ENCODE measurements around the gene COMMD7. TPM values are rescaled to one million over a fixed set of nuclear protein-coding genes. Genes with fewer than 3 reads are reported as not detected.
"Not testable (repeated sequence)": the region's sequence is repeated elsewhere in the genome, so short reads cannot be mapped to it uniquely, and the experiment has no call there.

Gene COMMD7
- total RNA-seq, 1 donor from 2014 or later: 48.6 TPM

DNA sequence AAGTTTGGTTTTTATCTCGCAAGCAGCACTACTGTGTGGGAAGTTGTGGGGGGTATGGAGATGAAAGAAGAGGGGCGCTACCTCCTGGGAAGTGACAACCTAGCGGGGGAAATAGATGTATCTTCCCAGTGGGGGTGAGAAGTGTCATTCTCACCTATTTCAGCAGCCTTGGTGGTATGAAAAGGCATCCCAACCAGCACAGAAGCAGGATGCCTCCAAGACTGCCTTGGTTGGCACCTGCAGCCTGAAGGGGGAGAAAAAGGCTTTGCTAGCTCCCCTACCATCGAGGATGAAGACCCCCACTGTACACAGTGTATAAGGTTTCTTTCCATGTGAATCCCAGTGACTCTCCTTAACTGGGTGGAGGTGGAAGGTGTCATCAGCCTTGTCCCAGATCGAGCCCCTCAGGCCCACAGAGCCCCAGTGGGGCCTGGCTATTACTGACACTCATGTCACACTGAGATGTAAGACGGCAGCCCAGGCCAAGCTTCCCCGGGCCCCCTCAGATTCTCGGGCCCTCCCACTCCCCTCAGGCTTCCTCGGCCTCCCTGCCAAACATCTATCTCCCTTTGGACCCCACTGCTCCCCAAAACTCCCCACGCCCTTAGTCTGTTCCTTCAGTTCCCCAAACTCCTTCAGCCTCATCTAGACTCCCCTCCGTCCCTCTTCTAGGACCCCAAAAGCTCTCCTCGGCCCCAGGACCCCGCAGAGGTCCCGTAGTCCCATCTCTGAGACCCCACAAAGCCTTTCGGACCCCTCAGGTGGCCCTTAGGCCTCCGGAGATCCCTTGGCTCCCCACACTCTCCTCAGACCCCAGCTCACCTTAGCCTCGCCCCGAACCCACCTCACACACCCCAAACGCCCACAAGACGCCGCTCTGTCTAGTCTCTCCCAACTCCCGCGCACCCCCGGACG lies 688 bp downstream of the COMMD7 start:
- peak; percentile 49 for ATAC-seq
- intact Hi-C loops (cut with DNase I): loop anchor here (5.0 kb wide), 1 partner anchor 40 kb away; no protein-coding TSS in a partner anchor
- no peak for DNase-seq (ENCODE audit: missing footprints)

- ATAC-seq (no peak), DNase-seq (ENCODE audit: missing footprints) (no peak)
- intact Hi-C loops (cut with DNase I): loop anchor here (5.0 kb wide), 1 partner anchor 39 kb away; no protein-coding TSS in a partner anchor
Observed at GRCh38 chr20:32741151-32741550, 2.1 kb downstream of the COMMD7 start.

GRCh38 chr20:32737371-32738223 lies 5.7 kb downstream of the COMMD7 start:
- intact Hi-C loops (cut with DNase I): no loop called here
- DNase-seq (ENCODE audit: missing footprints) (no peak), ATAC-seq (no peak)

DNA sequence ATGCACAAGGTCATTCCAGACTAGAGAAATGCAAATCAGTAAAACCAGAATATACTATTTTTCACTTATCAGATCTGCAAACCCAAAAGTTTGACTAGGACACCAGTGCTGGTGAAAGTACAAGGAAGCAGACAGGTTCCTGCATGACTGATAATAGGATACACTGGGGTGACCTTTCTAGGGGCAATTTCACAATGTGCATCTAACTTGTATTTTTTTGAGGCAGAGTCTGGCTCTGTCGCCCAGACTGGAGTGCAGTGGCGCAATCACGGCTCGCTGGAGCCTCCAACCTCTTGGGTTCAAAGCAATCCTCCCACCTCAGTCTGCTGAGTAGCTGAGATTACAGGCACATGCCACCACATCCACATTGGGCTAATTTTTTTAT lies 11.4 kb downstream of the COMMD7 start:
- intact Hi-C loops (cut with DNase I): no loop called here
- no peak for DNase-seq (ENCODE audit: missing footprints)
- ATAC-seq: no peak

DNA sequence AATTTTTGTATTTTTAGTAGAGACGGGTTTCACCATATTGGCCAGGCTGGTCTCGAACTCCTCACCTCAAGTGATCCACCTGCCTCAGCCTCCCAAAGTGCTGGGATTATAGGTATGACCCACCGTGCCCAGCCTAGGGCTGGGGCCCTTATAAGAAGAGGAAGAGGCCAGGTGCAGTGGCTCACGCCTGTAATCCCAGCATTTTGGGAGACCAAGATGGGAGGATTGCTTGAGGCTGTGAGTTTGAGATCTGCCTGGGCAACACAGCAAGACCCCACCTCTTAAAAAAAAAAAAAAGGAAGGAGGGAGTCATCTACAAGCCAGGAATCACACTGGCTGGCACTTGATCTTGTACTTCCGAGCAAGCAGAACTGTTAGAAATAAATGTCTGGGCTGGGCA lies 13.9 kb downstream of the COMMD7 start:
- DNase-seq (ENCODE audit: missing footprints); ATAC-seq; intact Hi-C loops (cut with DNase I): not testable (repeated sequence)

- intact Hi-C loops (cut with DNase I); ATAC-seq; DNase-seq (ENCODE audit: missing footprints): not testable (repeated sequence)
Observed at GRCh38 chr20:32728435-32728834, 14.8 kb downstream of the COMMD7 start.

DNA sequence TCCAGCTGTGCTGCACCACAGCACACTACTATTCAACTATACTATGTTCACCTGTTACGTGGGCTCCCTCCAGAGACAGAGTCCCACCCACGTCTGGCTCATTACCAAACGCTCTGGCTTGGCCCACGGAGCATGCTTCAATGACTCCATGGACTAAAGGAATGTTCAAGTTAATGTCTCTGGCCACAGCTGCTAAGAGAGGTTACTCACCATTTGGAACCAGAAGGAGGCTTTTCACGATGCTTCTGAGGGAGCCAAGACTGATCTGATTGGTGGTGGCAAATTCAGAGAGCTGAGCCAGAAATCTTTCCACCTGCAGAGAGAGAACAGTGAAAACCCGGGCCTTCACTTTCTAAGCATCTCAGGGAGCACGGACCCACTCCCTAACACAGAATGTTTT lies 15.6 kb downstream of the COMMD7 start:
- DNase-seq (ENCODE audit: missing footprints) (no peak), ATAC-seq (no peak)
- intact Hi-C loops (cut with DNase I): no loop called here

DNA sequence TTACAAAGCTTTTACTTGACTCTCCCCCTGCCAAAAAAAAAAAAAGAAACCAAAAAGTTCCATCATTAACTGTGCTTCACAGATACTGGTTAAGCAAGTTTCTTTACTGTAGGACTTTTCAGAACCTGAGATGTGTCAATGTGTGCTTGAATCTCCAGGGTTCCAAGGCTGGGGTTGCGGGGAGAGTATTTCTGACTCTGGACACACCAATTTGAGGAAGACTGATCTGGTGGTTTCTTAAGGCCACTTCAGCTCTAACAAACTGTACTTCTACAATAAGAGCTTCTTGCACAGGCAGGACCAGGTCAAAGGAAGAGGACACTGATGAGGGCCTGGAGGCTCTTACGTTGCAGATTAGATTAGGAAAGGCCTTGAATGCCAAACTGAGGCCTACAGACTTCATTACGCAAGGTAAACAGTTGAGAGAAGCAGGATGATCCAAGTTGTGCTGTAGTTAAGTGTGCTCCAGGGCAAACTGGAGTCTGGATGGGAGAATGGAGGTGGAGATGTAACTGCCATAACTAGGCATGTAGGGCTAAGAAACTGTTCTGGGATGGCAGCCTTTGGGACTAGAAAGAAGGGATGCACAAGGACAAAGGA lies 24.4 kb downstream of the COMMD7 start:
- no peak for ATAC-seq
- DNase-seq (ENCODE audit: missing footprints): no peak
- intact Hi-C loops (cut with DNase I): no loop called here

DNA sequence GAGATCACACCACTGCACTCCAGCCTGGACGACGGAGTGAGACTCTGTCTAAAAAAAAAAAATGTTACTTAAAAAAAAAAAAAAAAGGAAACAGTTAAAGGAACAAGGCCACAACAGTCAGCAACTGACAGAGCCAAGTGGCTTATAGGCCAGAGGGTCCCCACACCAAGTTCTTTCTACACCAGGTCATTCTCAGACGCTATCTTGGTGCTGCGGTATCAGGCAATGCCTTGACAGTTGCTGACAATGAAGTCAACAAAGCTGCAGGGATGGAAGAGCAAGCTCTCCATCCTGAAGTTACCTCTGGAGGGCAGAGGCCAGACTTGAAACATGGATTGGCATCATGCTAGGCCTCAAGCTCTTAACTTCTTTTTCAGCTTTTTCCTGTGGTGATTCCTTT lies 31.9 kb downstream of the COMMD7 start:
- DNase-seq (ENCODE audit: missing footprints) (no peak), ATAC-seq (no peak)
- intact Hi-C loops (cut with DNase I): no loop called here

DNA sequence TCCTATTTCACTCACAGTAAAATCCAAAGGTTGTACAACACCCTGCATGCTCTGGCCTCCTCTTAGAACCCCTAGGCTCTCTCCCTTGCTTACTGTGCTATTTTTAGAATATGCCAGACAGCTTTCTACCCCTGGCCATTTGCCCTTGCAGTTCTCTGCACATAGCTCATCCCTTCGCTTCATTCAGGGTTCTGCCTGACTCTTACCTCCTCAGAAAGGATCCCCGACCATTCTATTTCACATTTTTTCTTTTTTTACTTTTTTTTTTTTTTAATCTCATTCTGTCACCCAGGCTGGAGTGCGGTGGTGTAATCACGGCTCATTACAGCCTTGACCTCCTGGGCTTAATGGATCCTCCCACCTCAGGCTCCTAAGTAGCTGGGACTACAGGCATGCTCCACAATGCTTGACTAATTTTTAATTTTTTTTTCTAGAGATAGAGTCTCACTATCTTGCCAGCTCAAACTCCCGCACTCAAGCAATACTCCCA lies 33.6 kb downstream of the COMMD7 start:
- intact Hi-C loops (cut with DNase I): no loop called here
- DNase-seq (ENCODE audit: missing footprints) (no peak), ATAC-seq (peak; percentile 78)

GRCh38 chr20:32709029-32709631 lies 34.1 kb downstream of the COMMD7 start:
- DNase-seq (ENCODE audit: missing footprints); intact Hi-C loops (cut with DNase I): not testable (repeated sequence)
- peak; percentile 13 for ATAC-seq

GRCh38 chr20:32707691-32708581 lies 35.3 kb downstream of the COMMD7 start:
- ATAC-seq: no peak
- intact Hi-C loops (cut with DNase I): no loop called here
- DNase-seq (ENCODE audit: missing footprints): no peak

DNA sequence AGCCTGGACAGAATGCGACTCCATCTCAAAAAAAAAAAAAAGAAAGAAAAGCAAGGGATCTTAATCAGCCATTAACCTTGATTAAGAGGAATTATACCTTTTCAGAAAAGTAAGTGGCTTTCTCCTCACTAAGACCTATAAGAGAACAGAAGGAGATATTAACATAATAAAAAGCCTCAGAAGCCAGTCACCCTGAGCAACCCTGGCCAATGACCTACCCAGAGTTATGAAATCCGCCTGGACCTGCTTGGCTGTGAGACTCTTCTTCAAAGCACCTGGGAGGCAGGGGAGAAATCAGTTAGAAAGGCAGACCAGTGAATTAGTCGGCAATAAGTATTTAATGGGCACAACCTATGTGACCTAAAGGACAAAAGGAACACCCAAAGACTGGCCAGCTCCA lies 36.8 kb downstream of the COMMD7 start:
- DNase-seq (ENCODE audit: missing footprints) (no peak), ATAC-seq (no peak)
- intact Hi-C loops (cut with DNase I): no loop called here

DNA sequence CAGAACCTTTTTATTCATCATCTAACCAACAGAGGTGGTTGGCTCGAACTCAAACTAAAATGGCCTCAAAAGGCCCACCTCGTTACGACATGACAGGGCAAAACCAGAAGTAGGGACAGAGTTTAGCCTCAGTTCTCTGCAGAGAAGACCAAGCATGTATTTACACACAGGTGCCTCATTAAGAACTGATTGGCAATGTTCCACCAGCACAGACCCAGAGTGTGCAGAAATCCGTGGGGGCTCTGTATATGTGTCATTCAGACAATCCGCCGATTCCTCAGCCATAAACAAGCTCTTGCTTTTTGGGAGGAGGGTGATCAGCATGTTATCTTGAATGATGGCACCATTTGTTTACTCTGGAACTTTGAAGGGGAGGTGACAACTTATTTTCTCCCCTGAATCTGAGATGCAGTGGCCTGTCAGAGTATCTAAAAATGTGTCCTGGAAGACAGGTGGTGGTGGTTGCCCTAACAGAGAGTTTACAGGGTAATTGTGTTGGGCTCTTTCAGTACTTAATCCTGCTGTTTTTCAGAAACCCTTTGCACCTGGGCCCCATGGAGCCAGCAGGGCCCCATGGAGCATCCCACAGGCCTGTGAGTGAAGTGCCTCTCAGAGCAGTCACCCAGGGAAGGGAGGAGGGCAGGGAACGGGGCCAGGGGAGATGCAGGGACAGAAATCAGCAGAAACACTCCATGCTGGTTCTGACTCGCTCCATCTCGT lies 40.4 kb downstream of the COMMD7 start:
- ATAC-seq: no peak
- DNase-seq (ENCODE audit: missing footprints): no peak
- intact Hi-C loops (cut with DNase I): loop anchor here (5.0 kb wide), 1 partner anchor 39 kb away; the partner anchor contains the start of gene COMMD7

GRCh38 chr20:32697608-32698007 lies 45.7 kb downstream of the COMMD7 start:
- DNase-seq (ENCODE audit: missing footprints) (no peak), ATAC-seq (no peak)
- intact Hi-C loops (cut with DNase I): no loop called here

DNA sequence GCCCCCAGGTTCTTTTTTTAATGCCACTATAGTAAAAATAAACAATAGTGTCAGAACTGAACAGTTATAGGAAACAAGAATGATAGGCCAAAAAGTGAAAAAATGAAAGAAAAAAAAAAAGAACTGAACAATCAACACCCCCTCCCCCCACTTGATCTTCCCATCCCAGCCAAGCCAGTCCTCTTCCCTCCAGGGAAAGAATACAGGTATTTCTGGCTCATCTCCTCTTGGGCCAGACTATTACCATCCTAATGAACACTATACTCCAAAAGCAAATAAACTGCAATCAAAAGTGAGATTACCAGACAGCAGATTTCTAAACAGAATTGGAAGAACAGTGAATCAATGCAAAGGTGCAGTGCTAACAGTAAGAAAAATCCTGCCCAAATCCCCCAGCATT lies 48.2 kb downstream of the COMMD7 start:
- intact Hi-C loops (cut with DNase I): no loop called here
- ATAC-seq: no peak
- DNase-seq (ENCODE audit: missing footprints): no peak

DNA sequence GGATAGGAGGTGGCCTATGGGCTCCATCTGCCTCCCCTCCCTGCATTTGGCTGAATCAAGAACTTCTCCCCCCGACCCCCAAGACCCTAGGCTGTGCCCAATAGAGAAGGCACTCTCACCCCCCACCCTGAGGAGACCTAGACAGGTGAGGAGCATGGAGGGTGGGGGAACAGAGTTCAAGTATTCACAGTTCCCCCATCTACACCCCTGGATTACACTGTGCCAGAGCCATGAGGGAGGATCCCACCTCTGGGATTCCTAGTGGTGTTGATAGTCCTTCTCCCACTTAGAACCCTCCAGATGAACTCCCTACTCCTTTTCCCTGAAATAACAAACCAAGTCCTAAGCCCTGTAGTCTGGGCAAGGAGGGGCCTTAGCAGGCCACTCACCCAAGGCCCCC lies 54.3 kb downstream of the COMMD7 start:
- ATAC-seq; intact Hi-C loops (cut with DNase I); DNase-seq (ENCODE audit: missing footprints): not testable (repeated sequence)

All from Right ventricle myocardium inferior (tissue), 1 donor.